HUES48 (cell line): ENCODE measurements around the gene ANGPT4.

Experiments
- H3K27ac ChIP-seq: one replicate; pipeline ENCODE4 v1.7.0; 2013; ENCODE audit warnings: low read depth, low read length, inconsistent platforms
- H3K27me3 ChIP-seq: 2 replicates; pipeline ENCODE4 v1.6.1; 2013; ENCODE audit warnings: mild to moderate bottlenecking, low read length; ENCODE audit not compliant: control insufficient read depth, insufficient read depth
- H3K36me3 ChIP-seq: 2 replicates; pipeline ENCODE4 v1.6.1; 2013; ENCODE audit warnings: low read length; ENCODE audit not compliant: control insufficient read depth, insufficient read depth
- H3K4me1 ChIP-seq: 2 replicates; pipeline ENCODE4 v1.6.1; 2013; ENCODE audit warnings: mild to moderate bottlenecking, low read length; ENCODE audit not compliant: control insufficient read depth, insufficient read depth
- H3K4me3 ChIP-seq: 2 replicates; pipeline ENCODE4 v1.5.1; 2013; ENCODE audit warnings: mild to moderate bottlenecking, low read depth, low read length
- H3K9ac ChIP-seq: 2 replicates; pipeline ENCODE4 v1.6.1; 2013; ENCODE audit warnings: mild to moderate bottlenecking, low read depth, low read length, moderate library complexity
- H3K9me3 ChIP-seq: 2 replicates; pipeline ENCODE4 v1.6.1; 2013; ENCODE audit warnings: low read length; ENCODE audit not compliant: control insufficient read depth, insufficient read depth

ANGPT4 gene

DNA sequence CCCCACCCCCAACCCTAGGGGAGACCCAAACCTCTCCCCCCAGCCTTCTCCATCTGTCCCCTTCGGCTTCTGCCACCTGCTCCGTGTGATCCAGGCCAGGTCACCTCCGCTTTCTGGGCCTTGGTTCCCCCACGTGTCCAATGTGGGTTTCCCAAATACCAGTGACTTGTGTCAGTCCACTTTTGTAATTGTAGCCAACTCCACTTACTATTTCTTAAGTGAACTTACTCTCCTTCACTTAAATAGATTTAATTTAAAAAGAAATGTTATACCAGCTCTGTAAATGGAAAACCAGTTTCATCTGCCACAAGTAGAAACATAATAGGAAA is 92.6 kb downstream of the ANGPT4 start:
- Histone ChIP-seq H3K27me3 (no peaks in the 10 kb centered on the region), H3K4me1 (no peaks in the 10 kb centered on the region), H3K9me3 (no peaks in the 10 kb centered on the region), H3K36me3 (no peaks in the 10 kb centered on the region), H3K27ac (no peak overlapping the region), H3K4me3 (no peak overlapping the region), H3K9ac (no peak overlapping the region)

DNA sequence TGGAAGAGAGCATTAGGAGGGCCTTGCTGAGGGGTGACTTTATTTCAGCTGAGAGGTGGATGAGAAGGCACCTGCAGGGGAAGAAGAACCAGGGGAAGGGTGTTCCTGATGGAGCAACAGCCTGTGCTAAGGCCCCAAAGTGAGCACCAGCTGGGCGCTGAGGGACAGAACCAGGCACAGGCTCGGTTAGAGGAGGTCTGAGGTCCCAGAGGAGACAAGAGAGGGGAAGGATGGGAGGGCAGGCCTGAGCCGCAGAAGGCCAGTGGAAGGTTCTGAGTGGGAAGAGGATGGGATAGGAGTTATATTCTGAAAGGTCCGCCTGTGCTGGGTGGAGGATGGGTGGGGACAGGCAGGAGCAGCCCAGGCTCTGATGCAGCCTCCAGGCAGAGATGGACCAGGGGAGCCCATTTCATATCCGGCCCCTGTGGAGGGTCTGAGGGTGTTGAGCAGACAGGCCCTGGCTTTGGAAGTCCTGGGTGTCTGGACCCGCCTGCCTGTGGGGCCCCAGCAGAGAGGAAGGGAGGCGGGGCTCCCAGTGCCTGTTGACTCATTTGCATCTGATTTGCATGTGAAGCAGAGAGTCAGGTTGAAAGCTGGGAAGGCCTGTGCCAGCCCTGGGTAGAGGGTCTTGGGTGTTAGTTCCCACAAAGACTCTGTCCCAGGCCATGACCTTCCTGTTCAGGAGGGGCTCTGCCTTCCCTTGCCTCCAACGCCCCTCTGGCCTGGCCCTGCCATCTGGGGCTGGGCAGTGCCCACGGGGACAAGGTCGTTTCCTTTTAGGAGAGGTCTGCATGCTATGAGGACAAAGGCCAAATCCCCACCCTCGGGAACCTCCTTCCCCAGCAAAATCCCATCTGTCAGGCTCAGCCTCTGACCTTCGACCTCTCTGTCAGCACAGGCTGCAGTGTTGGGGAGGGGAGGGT is 93.2 kb downstream of the ANGPT4 start:
- H3K27ac ChIP-seq: no peak overlapping the region
- H3K4me3 ChIP-seq: no peak overlapping the region
- H3K36me3 ChIP-seq: no peaks in the 10 kb centered on the region
- no peaks in the 10 kb centered on the region for H3K9me3 ChIP-seq
- no peaks in the 10 kb centered on the region for H3K27me3 ChIP-seq
- H3K4me1 ChIP-seq: no peaks in the 10 kb centered on the region
- H3K9ac ChIP-seq: no peak overlapping the region

DNA sequence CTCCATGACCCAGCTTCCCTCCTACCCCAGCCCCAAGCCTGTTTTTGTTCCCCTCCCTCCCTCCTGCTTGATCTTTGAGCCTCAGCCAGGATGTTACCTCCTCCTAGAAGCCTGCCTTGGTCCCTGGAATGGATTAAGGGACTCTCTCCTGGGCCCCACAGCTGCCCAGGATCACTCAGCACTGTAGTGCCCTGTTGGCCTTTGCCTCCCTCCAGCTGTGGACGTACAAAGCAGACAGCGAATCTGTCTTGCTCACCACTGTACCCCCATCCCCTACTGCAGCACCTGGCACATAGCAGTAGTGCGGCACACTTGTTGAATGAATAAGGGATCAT is 94.4 kb downstream of the ANGPT4 start:
- H3K9me3 ChIP-seq: no peaks in the 10 kb centered on the region
- H3K27ac ChIP-seq: no peak overlapping the region
- H3K27me3 ChIP-seq: no peaks in the 10 kb centered on the region
- no peak overlapping the region for H3K9ac ChIP-seq
- H3K4me3 ChIP-seq: no peak overlapping the region
- H3K36me3 ChIP-seq: no peaks in the 10 kb centered on the region
- no peaks in the 10 kb centered on the region for H3K4me1 ChIP-seq

DNA sequence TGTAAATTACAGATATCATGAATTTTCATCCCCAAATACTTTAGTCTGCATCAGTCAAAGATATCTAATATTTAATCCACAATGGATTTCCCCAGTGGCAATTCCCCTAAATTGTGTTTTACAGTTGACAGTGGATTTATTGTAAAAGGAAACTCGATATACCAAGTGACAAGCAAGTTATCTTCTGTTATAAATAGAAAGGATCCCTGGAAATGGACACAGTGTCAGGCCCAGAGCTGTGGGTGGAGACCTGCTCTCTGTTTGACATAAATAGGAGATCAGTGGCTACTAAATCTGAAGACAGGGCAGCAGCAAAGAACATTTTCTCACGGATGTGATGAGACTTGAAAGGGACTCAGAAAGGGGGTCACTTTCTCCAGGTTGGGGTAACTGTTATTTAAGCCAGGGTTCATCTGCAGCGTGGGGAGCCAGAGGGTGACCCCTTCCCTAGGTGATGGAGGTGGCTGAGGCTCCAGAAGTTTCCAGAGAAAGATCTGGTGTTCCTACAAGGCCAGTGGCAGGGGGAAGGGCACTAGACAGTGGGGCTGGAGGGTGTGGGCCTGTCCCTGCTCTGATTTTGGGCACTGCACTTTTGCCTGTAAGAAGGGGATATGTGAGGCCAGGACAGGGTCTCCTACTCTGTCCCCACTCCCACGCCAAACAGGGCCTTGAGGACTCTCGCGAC is 94.9 kb downstream of the ANGPT4 start:
- Histone ChIP-seq H3K4me1 (no peaks in the 10 kb centered on the region), H3K36me3 (no peaks in the 10 kb centered on the region), H3K27me3 (no peaks in the 10 kb centered on the region), H3K4me3 (no peak overlapping the region), H3K9ac (no peak overlapping the region), H3K27ac (no peak overlapping the region), H3K9me3 (no peaks in the 10 kb centered on the region)

DNA sequence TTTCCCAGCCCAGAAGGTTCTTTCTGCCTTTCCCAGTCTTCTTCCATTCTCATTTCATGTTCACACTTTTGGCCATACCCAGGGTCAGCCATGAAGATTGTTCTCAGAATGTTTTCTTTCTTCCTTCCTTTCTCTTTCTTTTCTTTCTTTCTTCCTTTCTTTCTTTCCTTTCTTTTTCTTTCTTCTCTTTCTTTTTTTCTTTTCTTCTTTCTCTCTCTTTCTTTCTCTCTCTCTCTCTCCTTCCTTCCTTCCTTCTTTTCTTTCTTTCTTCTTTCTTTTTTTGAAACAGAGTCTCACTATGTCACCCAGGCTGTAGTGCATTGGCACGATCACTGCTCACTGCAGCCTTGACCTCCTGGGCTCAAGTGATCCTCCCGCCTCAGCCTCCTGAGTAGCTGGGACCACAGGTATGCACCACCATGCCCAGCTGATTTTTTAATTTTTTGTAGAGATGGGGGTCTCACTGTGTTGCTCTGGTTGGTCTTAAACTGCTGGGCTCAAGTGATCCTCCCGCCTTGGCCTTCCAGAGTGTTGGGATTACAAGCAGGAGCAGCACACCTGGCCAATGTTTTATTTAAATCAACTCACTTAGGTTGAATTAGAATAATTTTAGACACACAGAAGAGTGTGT is 95.7 kb downstream of the ANGPT4 start:
- H3K36me3 ChIP-seq: no peaks in the 10 kb centered on the region
- H3K9ac ChIP-seq: no peak overlapping the region
- H3K27ac ChIP-seq: no peak overlapping the region
- no peak overlapping the region for H3K4me3 ChIP-seq
- H3K4me1 ChIP-seq: no peaks in the 10 kb centered on the region
- H3K27me3 ChIP-seq: 0 out of 2 replicates have a peak, but pooled peaks cover 2% of the 10 kb centered on the region
- no peaks in the 10 kb centered on the region for H3K9me3 ChIP-seq
